Activated CD4-positive, alpha-beta T cell treated with anti-CD3 and anti-CD28 coated beads, Interleukin-2, Interleukin-6, amounts not matched to agents 100 ng/mL and 50 ng/mL, durations not matched to agents 16 hours and 8 hours (primary cell): ENCODE results near the gene GAL3ST3.
"Not testable (repeated sequence)": the region's sequence is repeated elsewhere in the genome, so short reads cannot be mapped to it uniquely, and the experiment has no call there.

Experiments
- DNase-seq: peaks from one replicate; pipeline ENCODE4 v3.0.0-alpha.2; 2020

Gene GAL3ST3

GRCh38 chr11:66012946-66013761, 35.8 kb downstream of the GAL3ST3 start:
- no peak for DNase-seq

GRCh38 chr11:66012371-66012945, 36.5 kb downstream of the GAL3ST3 start:
- no peak for DNase-seq

DNA sequence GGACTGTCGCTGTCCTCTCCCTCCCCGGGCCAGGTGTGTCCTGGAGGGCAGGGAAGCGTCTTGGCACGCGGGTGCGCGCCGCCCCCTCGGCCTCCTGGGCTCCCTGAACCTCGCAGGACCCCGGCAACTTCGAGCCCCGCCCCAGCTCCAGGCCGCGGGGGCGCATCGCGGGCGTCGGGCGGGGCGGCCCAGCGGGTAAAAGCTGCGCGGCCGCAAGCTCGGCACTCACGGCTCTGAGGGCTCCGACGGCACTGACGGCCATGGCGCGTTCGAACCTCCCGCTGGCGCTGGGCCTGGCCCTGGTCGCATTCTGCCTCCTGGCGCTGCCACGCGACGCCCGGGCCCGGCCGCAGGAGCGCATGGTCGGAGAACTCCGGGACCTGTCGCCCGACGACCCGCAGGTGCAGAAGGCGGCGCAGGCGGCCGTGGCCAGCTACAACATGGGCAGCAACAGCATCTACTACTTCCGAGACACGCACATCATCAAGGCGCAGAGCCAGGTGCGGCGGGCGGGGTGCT, 37.1 kb downstream of the GAL3ST3 start, which contains the start of gene CST6:
Gene CST6 (plus strand): TSS at position 224 of the 519 bp plus-strand sequence. CDS start 37 bp downstream, at position 261.
- no peak for DNase-seq

DNA sequence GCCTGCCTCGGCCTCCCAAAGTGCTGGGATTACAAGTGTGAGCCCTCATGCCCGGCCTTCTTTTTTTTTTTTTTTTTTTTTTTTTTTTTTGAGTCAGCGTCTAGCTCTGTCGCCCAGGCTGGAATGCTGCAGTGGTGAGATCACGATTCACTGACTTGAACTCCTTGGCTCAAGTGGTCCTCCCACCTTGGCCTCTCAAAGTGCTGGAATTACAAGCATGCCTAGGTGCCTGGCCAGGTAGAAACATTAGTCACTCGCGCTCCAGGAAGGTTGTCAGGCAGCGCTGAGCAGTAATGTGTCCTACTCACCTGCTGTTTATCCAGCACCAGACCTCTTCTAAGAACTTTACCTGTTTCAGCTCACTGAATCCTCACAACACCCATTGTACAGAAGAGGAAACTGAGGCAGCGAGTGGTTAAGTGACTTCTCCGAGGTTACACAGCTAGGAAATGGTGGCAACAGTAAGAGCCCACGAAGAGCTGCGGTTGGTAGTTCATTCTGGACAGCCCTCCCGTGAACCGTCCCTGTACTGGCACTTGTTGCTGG, 37.6 kb downstream of the GAL3ST3 start:
- DNase-seq = no peak

DNA sequence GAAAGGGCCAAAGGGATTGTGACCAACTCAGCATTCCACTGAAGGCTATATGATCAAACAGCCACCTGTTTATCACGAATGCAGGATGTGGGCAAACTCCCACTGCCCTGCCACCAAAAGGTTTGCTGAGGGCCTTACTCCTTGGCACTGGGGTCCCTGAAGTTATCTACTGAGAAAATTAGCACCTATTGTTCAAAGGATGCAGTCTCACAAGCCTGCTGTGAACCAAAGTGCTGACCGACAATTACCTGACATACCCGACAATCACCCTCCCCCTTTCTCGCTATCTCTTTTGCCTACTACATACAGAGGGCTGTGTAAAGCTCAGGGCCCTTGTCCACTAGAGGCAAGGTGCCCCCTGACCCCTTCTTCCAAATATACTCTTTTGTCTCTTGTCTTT, 38.9 kb downstream of the GAL3ST3 start:
- DNase-seq = not testable (repeated sequence)

DNA sequence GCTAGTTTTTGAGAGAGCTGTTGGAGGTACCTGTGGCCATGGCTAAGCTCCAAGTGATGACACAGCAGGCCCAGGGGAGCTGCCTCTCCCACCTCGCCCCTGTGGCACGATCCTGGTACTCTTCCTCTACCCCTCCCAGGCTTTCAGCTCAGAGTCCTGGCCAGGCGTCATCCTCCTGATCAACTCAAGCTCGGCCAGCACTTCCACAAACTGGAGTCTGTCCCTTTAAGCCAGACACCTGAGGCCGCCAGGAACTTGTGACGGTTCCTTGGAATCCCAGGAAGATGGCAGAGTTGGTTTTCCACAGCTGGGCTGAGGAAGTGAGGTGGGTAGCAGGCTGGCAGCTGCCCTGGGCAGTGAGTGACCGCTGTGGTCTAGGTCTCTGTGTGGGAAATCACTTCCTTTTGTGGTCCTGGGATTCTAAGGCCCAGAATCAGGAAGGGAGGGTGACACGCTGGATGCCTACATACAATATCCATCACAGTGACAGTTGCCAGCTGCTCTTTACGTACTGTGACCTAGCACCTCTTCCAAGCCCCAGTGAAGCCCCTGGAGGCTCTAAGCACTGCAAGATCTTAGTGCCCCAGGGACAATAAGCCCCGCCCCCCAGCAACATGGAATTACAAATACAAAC, 40.4 kb downstream of the GAL3ST3 start:
- no peak for DNase-seq

- DNase-seq = no peak
Measured at GRCh38 chr11:66008095-66008467, 40.9 kb downstream of the GAL3ST3 start.

DNA sequence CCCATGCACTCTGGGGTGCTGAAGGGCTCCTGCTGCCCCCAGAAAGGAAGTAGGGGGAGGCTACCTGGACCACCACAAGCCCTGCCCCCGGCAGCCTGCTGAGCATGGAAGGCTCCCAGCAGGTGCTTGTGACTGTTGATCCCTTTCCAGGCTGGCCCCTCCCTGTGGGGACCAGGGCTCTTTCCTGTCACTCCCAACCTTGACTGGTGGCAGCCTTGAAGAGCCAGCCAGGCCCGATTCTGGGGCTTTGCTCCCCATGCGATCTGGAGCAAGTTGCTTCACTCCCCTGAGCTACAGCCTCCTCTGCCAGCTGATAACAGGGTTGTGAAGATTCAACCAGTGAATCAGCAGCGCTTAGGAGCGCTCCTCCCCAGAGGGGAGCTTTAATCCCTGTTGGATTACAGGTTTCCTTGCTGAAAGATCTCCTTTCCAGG, 41.7 kb downstream of the GAL3ST3 start:
- DNase-seq = no peak

- DNase-seq = no peak
Measured at GRCh38 chr11:66006891-66007176, 42.1 kb downstream of the GAL3ST3 start.

GRCh38 chr11:66006134-66006890, 42.6 kb downstream of the GAL3ST3 start:
- no peak for DNase-seq

- DNase-seq = no peak
Measured at GRCh38 chr11:66004186-66004585, 44.8 kb downstream of the GAL3ST3 start.

- DNase-seq = no peak
Measured at GRCh38 chr11:66003291-66003690, 45.7 kb downstream of the GAL3ST3 start.

GRCh38 chr11:66002648-66003225, 46.2 kb downstream of the GAL3ST3 start:
- DNase-seq = no peak

GRCh38 chr11:66001942-66002647, 46.9 kb downstream of the GAL3ST3 start, which contains the start of the genes BANF1 and EIF1AD:
Gene BANF1 (plus strand): TSS chr11:66002503. CDS start chr11:66003251, 748 bp downstream.
Gene EIF1AD (minus strand): TSS chr11:66002157. CDS start chr11:66000389, 1,768 bp downstream.
- peak; percentile 98 for DNase-seq

- DNase-seq = no peak
Measured at GRCh38 chr11:65997286-65997685, 51.7 kb downstream of the GAL3ST3 start.

DNA sequence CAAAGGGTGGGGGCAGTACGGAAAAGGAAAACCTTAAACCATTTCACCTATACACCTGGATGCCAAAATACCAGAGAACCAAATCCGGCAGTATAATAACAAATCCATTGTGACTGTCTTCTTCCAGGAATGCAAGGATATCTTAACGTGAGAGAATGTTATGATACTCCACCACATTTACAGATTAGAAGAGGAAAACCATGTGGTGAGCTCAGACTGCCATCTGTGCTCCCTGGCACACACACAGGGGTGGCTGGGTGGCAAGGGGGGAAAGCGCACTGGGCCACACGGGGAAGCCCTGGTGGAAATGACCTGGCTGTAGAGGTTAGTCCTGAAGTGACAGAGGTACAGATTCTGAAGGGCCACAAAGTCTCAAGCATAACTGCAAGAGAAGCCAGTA, 56.9 kb downstream of the GAL3ST3 start:
- DNase-seq = no peak
